A549 (cell line): Measurements from ENCODE around the gene CSPG4. TPM values are rescaled to one million over a fixed set of nuclear protein-coding genes. Genes with fewer than 3 reads are reported as not detected.
"Not testable (repeated sequence)": the region's sequence is repeated elsewhere in the genome, so short reads cannot be mapped to it uniquely, and the experiment has no call there.

ENCODE experiments used
- ATAC-seq, 2 experiments: fragments of 200-7000 bp in 1 of 2; fragments of >200 bp in 1 of 2; cut with Nextera tagmentation in 1 of 2; cut with Tn5 transposase in 1 of 2; 3 replicates each; pipeline versions ENCODE4 v1.8.0 to v1.9.1; 2018 to 2020; ENCODE audit warnings: mild to moderate bottlenecking in 1 of 2, moderate library complexity in 1 of 2
- CTCF ChIA-PET: fragments of 300-600 bp; sonication (Branson Sonifier 250); formaldehyde crosslinking; extraction: SDS; loops from one replicate; lab custom pipeline; 2021; ENCODE audit warnings: antibody characterized with exemption, inconsistent platforms; lab: Yijun Ruan, JAX
- POLR2A ChIA-PET: fragments of 350-600 bp; formaldehyde crosslinking; extraction: SDS; loops from one replicate; lab custom pipeline; 2021; ENCODE audit warnings: antibody characterized with exemption, inconsistent platforms; lab: Yijun Ruan, JAX
- DNase-seq, 2 experiments: peaks; one replicate each; pipeline versions ENCODE4 v3.0.0 to v3.0.0-alpha.2; 2011 to 2016; ENCODE audit warnings: low read depth in 1 of 2, low spot score in 1 of 2
- FAIRE-seq: peaks from 2 replicates; lab custom pipeline; 2011; peaks lifted over from hg19 to GRCh38; lab: Jason Lieb, UNC
- H3K27ac ChIP-seq, 2 experiments: fragments of >200 bp; sonication (Bioruptor Twin); formaldehyde crosslinking; 3 replicates each; pipeline ENCODE4 v1.5.1; 2016 to 2017
- H3K4me1 ChIP-seq: fragments of >200 bp; sonication (Bioruptor Twin); formaldehyde crosslinking; 3 replicates; pipeline ENCODE4 v1.6.1; 2016
- H3K4me2 ChIP-seq: fragments of >200 bp; sonication (Bioruptor Twin); formaldehyde crosslinking; 3 replicates; pipeline ENCODE4 v1.6.1; 2016
- H3K4me3 ChIP-seq: fragments of >200 bp; sonication (Bioruptor Twin); formaldehyde crosslinking; 3 replicates; pipeline ENCODE4 v1.5.1; 2016
- H3K9me3 ChIP-seq: fragments of >200 bp; sonication (Bioruptor Twin); formaldehyde crosslinking; 3 replicates; pipeline ENCODE4 v1.6.1; 2016
- ATOH8 ChIP-seq: fragments of 250-450 bp; sonication (Bioruptor Pico); IDR thresholded peaks from 2 replicates; pipeline ENCODE4 v1.5.0; 2020; ENCODE audit warnings: low read depth, mild to moderate bottlenecking, moderate library complexity
- FOXS1 ChIP-seq: fragments of 250-450 bp; sonication (Bioruptor Pico); IDR thresholded peaks from 2 replicates; pipeline ENCODE4 v1.5.0; 2020; ENCODE audit warnings: mild to moderate bottlenecking, moderate library complexity
- GATA3 ChIP-seq: IDR thresholded peaks from 2 replicates; pipeline ENCODE4 v1.6.1; 2012; ENCODE audit warnings: borderline replicate concordance
- HDAC2 ChIP-seq: fragments of 200-600 bp; sonication (generic); IDR thresholded peaks from 2 replicates; pipeline ENCODE4 v1.6.1; 2016
- HEYL ChIP-seq: fragments of 250-450 bp; sonication (Bioruptor Pico); IDR thresholded peaks from 2 replicates; pipeline ENCODE4 v1.8.0; 2021; ENCODE audit warnings: mild to moderate bottlenecking, moderate library complexity
- NFE2L2 ChIP-seq: fragments of 150-350 bp; conservative IDR thresholded peaks from 2 replicates; pipeline ENCODE4 v1.6.1; 2014; ENCODE audit warnings: low read length
- PBX3 ChIP-seq: IDR thresholded peaks from 2 replicates; pipeline ENCODE4 v1.6.1; 2012
- SREBF2 ChIP-seq: fragments of 450-650 bp; IDR thresholded peaks from 2 replicates; pipeline ENCODE4 v1.6.1; 2014; ENCODE audit warnings: mild to moderate bottlenecking, moderate library complexity
- TP53 ChIP-seq: fragments of 250-450 bp; sonication (Bioruptor Pico); IDR thresholded peaks from 2 replicates; pipeline ENCODE4 v1.5.0; 2021; ENCODE audit warnings: mild to moderate bottlenecking, moderate library complexity
- USF2 ChIP-seq: fragments of 450-650 bp; IDR thresholded peaks from 2 replicates; pipeline ENCODE4 v1.6.1; 2014; ENCODE audit warnings: antibody characterized with exemption
- WGBS: methylation state at CpG from one replicate; pipeline ENCODE4 v1.1.6; 2017; ENCODE audit errors: missing lambda C conversion rate; 5-methylcytosine and 5-hydroxymethylcytosine counted together
- polyA plus RNA-seq, 4 experiments: library from polyadenylated mRNA; depleted of rRNA in 3 of 4; stranded (reverse); fragments of >200 nt; fragmentation: RNase III in 1 of 4; extraction: RNeasy Plus Mini Kit Qiagen cat#74134 plus additional on column Dnase treatment in 1 of 4; gene quantifications; 2 replicates in 3 of 4; 3 replicates in 1 of 4; pipeline ENCODE4 v1.2.3, GENCODE V29; 2011 to 2017

The CSPG4 gene
- polyA plus RNA-seq, 2 of the 4 experiments (the other 2 are of a cell fraction): 0.01 to 0.06 TPM

- POLR2A ChIA-PET, H3K4me2 ChIP-seq, H3K4me1 ChIP-seq, H3K27ac ChIP-seq, H3K9me3 ChIP-seq, ATAC-seq, DNase-seq, H3K4me3 ChIP-seq: not testable (repeated sequence)
- peak; percentile 23 for FAIRE-seq
- WGBS: 73% methylated on average over 10 of the region's 10 CpGs
- CTCF ChIA-PET: interaction anchor here (1.6 kb wide), 1 partner anchor 87 kb away, joined by 7 read pairs; no protein-coding TSS in a partner anchor
Measured at GRCh38 chr15:75715312-75715832, 2.7 kb upstream of the CSPG4 start.

GRCh38 chr15:75714195-75714594, 1.5 kb upstream of the CSPG4 start:
- no peak overlapping the region for H3K4me2 ChIP-seq
- no peak overlapping the region for H3K27ac ChIP-seq
- CTCF ChIA-PET: interaction anchor here (0.6 to 2.4 kb wide), 9 partner anchors 10 to 102 kb away, joined by 3 to 8 read pairs (median 4); partner anchors contain the start of gene SNX33
- no peak for TF ChIP-seq ATOH8 (CRISPR knock-in tag)
- no peak for TF ChIP-seq GATA3
- TF ChIP-seq NFE2L2: no peak
- TF ChIP-seq SREBF2: no peak
- TF ChIP-seq FOXS1 (CRISPR knock-in tag): no peak
- no peak for TF ChIP-seq PBX3
- TF ChIP-seq USF2: no peak
- 93% methylated on average over 3 of the region's 3 CpGs for WGBS
- H3K4me3 ChIP-seq: no peak overlapping the region
- no peaks in the 10 kb centered on the region for H3K9me3 ChIP-seq
- ATAC-seq (no peak), DNase-seq (no peak), FAIRE-seq (no peak)
- POLR2A ChIA-PET: no interaction called here
- peaks cover 6% of the 10 kb centered on the region; the same call in 1 of the 3 replicates for H3K4me1 ChIP-seq

GRCh38 chr15:75713338-75713895, 769 bp upstream of the CSPG4 start:
- WGBS: 78% methylated on average over 8 of the region's 9 CpGs
- H3K4me3 ChIP-seq: no peak overlapping the region
- ATAC-seq (no peak; a peak in 1 of 6 replicates), DNase-seq (peak in 1 of 2 experiments; percentile 40), FAIRE-seq (no peak)
- ChIA-PET CTCF (interaction anchor here (0.6 to 2.4 kb wide), 8 partner anchors 9 to 87 kb away, joined by 3 to 8 read pairs (median 4); partner anchors contain the start of gene SNX33), POLR2A (no interaction called here)
- H3K27ac ChIP-seq: no peak overlapping the region
- H3K9me3 ChIP-seq: no peaks in the 10 kb centered on the region
- TF ChIP-seq HDAC2 (no peak), TP53 (no peak), HEYL (CRISPR knock-in tag) (no peak)
- TF ChIP-seq, all 56 proteins: peak for 0
- H3K4me2 ChIP-seq: no peak overlapping the region
- peaks cover 3% of the 10 kb centered on the region; the same call in 1 of the 3 replicates for H3K4me1 ChIP-seq

- ATAC-seq: peak in 1 of 2 experiments; percentile 7; a peak in 1 of 6 replicates
- POLR2A ChIA-PET, H3K4me3 ChIP-seq, CTCF ChIA-PET, H3K9me3 ChIP-seq, DNase-seq, H3K27ac ChIP-seq, FAIRE-seq, H3K4me1 ChIP-seq, H3K4me2 ChIP-seq: not testable (repeated sequence)
- 55% methylated on average over 7 of the region's 7 CpGs for WGBS
Measured at GRCh38 chr15:75711495-75711894, 1.2 kb downstream of the CSPG4 start.

- H3K4me1 ChIP-seq, H3K27ac ChIP-seq, H3K4me3 ChIP-seq, H3K9me3 ChIP-seq, POLR2A ChIA-PET, ATAC-seq, DNase-seq, CTCF ChIA-PET, FAIRE-seq, H3K4me2 ChIP-seq: not testable (repeated sequence)
- WGBS: 73% methylated on average over 5 of the region's 5 CpGs
Measured at GRCh38 chr15:75710874-75711273, 1.8 kb downstream of the CSPG4 start.

- H3K4me2 ChIP-seq, POLR2A ChIA-PET, DNase-seq, H3K4me1 ChIP-seq, H3K4me3 ChIP-seq, H3K27ac ChIP-seq, ATAC-seq, H3K9me3 ChIP-seq, FAIRE-seq: not testable (repeated sequence)
- CTCF ChIA-PET: interaction anchor here (1.0 kb wide), 1 partner anchor 24 kb away, joined by 3 read pairs; no protein-coding TSS in a partner anchor
- WGBS: 85% methylated on average over 11 of the region's 15 CpGs
Measured at GRCh38 chr15:75709458-75709857, 3.2 kb downstream of the CSPG4 start.
